NCI-H1048 (cell line): Measurements from ENCODE around the gene NDRG2.
"Not testable (repeated sequence)": the region's sequence is repeated elsewhere in the genome, so short reads cannot be mapped to it uniquely, and the experiment has no call there.

Experiments used
- DNase-seq: peaks from one replicate; lab custom pipeline; 2025; lab: John Stamatoyannopoulos, UW

Gene NDRG2

DNA sequence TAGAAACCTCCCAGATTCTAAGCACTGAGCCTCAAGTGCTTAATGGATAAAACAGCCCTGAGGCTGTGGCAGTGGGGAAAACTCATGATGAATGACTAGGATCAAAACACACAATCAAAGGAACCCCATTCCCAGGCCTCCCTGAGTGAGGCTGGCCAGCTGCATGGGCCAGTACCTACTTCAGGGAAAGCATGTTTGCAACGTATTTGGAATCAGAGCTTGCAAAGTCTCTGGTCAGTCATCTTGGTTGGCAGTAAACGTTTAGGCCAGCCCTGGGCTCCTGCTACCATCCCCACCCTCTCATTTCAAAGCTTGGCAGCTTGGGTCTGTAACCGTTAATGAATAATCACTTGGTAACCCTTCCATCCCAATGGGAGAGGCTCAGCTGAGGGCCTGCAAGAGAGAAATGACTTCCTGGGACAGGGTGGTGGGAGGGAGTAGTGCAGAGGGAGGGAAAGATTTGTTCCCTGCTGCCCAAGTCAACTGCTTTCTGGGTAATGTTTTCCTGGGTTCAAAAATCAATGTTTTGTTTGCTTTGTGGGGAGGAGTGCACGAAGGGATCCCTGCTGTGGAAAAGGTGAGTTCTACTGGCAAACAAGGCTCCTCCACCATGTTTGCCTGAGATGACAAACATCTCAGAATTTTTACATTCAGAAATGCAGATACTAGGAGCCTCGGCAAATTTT, 30.7 kb upstream of the NDRG2 start:
- no peak for DNase-seq

DNA sequence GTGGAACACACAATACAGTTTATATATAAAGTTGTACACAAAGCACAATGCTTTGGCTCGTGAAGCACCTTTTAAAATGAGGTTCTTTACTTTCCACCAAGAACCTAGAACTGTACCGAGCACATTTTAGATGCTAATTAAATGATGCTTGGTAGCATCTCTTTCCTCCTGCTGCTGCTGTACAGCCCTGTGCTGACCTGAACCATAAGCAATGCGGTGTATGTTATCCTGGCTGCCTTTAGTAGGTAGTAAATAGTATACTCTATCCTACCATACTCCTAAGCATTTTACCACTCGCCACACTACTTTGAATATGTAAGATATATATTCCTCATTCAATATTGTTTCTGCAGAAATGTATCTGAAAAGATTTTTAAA, 29.9 kb upstream of the NDRG2 start:
- DNase-seq: no peak

DNA sequence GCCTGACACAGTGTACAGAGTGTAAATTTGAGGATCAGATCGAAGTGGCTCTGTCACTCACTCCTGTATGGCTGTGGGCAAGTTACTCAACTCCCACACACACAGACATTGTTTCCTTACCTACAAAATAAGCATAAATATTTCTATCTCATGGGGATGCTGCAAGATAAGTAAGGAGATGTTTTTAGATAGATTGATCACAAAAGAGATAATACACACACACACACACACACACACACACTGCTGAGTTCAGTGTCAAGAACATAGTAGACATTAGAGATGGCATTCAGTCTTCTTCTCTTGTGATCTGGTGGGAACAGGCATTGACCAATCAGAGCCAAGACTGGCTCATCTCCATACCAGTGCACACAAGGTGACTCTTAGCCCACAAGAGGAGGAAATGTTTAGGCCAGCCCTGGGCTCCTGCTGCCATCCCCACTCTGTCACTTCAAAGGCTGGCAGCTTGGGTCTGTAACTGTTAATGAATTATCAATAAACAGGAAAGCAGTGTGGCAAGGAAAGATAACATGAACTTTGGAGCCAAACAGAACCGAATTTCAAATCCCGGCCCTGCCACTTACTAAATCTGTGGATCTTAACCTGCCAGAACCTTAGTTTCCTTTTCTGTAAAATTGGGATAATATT, 29.4 kb upstream of the NDRG2 start:
- DNase-seq: no peak

GRCh38 chr14:21053184-21054122, 28.6 kb upstream of the NDRG2 start:
- DNase-seq: no peak

- DNase-seq: no peak
These were observed 25.7 kb upstream of the NDRG2 start for GRCh38 chr14:21050597-21050996.

DNA sequence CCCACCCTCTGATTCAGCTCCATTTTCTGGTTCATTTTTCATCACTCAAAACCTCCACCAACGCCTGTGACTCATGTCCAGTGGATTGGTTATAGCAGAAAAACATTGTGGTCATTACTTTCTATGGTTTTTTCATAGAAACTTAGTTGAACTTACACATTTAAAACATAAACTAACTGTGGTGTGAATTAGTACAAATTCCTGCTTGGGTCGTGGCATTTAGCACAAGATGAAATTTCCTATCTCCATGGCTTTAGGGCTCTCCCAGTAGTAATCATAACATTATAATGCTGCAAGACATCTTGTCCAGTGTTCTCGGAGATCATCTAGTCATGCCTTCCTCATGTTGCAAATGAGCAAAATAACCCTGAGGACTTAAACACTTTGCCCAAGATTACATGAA, 24.4 kb upstream of the NDRG2 start:
- no peak for DNase-seq

GRCh38 chr14:21048638-21049037, 23.8 kb upstream of the NDRG2 start:
- no peak for DNase-seq

- DNase-seq: no peak
These were observed 22.5 kb upstream of the NDRG2 start for GRCh38 chr14:21047378-21047781.

DNA sequence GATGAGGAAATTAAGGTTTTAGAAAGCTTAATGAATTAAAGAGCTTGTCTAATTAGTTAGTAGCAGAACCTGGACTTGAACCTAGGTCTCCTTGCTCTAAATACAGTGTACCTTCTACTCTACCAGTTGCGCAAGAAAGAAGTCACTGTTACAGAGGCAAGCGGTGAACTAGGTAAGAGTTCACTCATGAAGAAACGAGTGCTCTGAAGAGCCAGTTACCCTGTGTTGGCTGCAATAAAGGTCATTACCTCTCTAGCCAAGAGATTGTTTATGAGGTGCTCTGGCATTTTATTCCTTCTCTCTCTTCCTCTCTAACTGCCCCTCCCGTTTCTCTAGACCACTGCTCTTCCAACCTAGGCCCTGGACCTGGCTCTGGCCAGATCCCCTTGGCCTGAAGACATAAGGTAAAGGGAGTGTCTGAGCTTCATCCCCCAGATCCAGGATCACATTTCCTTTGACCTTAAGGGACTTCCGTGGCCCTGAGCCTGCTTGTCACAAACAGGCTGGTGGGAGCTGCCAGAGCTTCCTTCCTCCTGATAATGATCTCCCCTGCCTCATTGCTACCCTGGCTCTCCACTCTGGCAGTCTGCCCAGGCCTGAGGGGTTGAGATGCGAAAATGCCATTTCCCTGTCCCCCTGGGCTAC, 19.2 kb upstream of the NDRG2 start:
- no peak for DNase-seq

DNA sequence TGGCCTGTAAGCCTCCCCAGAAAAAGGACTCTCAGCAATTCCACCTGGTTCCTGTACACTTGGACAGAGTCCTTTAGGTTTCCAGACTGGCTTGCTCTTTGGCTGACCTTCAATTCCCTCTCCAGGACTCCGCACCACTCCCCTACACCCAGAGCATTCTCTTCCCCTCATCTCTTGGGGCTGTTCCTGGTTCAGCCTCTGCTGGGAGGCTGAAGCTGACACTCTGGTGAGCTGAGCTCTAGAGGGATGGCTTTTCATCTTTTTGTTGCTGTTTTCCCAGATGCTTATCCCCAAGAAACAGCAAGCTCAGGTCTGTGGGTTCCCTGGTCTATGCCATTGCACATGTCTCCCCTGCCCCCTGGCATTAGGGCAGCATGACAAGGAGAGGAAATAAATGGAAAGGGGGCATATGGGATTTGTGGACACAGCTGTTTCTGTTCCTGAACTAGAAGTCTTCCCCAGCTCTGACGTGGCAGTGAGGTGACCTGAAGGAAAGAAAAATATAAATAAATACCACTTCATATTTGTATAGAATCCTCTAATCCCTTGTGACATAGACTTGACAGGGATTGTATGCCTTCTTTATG, 18.6 kb upstream of the NDRG2 start:
- no peak for DNase-seq

GRCh38 chr14:21042918-21043317, 18.1 kb upstream of the NDRG2 start:
- DNase-seq: no peak

- no peak for DNase-seq
These were observed 17.0 kb upstream of the NDRG2 start, which contains the start of gene RNASE7 for GRCh38 chr14:21041676-21042433. TSS of gene RNASE7 (plus strand) at chr14:21042362. CDS start at chr14:21042993, 631 bp downstream.

GRCh38 chr14:21040941-21041340, 16.1 kb upstream of the NDRG2 start:
- not testable (repeated sequence) for DNase-seq

GRCh38 chr14:21040370-21040925, 15.6 kb upstream of the NDRG2 start:
- no peak for DNase-seq

- DNase-seq: no peak
These were observed 14.9 kb upstream of the NDRG2 start for GRCh38 chr14:21039585-21040369.

- DNase-seq: no peak
These were observed 13.9 kb upstream of the NDRG2 start for GRCh38 chr14:21038441-21039422.

DNA sequence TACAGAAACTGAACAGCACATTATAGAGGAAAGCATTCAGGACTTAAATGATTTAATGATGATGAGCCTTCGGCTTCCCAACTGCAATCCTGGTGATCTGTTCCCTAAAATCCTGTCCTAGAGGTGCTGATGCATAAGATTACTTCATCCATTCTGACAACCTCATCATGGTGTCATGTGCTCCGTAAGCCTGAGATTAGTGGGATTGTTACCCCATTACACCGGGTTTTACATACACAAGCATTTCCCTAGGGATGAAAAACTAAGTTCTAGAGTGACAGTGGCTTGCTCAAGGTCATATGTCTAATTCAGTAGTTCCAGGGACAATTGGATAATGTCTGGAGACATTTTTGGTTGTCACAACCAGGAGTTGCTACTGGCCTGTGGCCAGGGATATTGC, 12.3 kb upstream of the NDRG2 start:
- DNase-seq: no peak

- DNase-seq: no peak
These were observed 11.9 kb upstream of the NDRG2 start for GRCh38 chr14:21036751-21037150.

GRCh38 chr14:21034707-21035106, 9.8 kb upstream of the NDRG2 start, which contains the start of gene RNASE13:
TSS of gene RNASE13 (minus strand) at chr14:21034807. CDS start at chr14:21034288, 519 bp downstream.
- no peak for DNase-seq
